Esophagus muscularis mucosa (tissue), 4 donors: ENCODE data around the gene DCAF4. TPM values are rescaled to one million over a fixed set of nuclear protein-coding genes. Genes with fewer than 3 reads are reported as not detected.

ENCODE experiments used
- DNase-seq: peaks from one replicate; pipeline ENCODE4 v3.0.0-alpha.2; 2017; ENCODE audit errors: extremely low spot score
- H3K27ac ChIP-seq, 4 donors: fragments of 200-600 bp; sonication (generic); replicated peaks in 1 of 4; 1 replicate in 3 of 4; 2 replicates in 1 of 4; pipeline ENCODE4 v1.5.1; 2016 to 2019; ENCODE audit warnings: mild to moderate bottlenecking in 1 of 4
- H3K27me3 ChIP-seq, 4 donors: fragments of 200-600 bp; sonication (generic); one replicate each; pipeline versions ENCODE4 v1.5.1 to v1.6.0; 2016 to 2019
- H3K36me3 ChIP-seq, 4 donors: fragments of 200-600 bp; sonication (generic); one replicate each; pipeline ENCODE4 v1.5.1; 2016 to 2019
- H3K4me1 ChIP-seq, 4 donors: fragments of 200-600 bp; sonication (generic); one replicate each; pipeline ENCODE4 v1.5.1; 2016 to 2019
- H3K4me3 ChIP-seq, 4 donors: fragments of 200-600 bp; sonication (generic); 1 replicate in 2 of 4; 2 replicates in 2 of 4; pipeline ENCODE4 v1.5.1; 2016 to 2019; ENCODE audit warnings: mild to moderate bottlenecking in 4 of 4, moderate library complexity in 1 of 4
- H3K9me3 ChIP-seq, 4 donors: fragments of 200-600 bp; sonication (generic); 1 replicate in 3 of 4; 2 replicates in 1 of 4; pipeline ENCODE4 v1.5.1; 2016 to 2019
- CTCF ChIP-seq, 3 experiments: fragments of 200-600 bp in 2 of 3; fragments of 450-650 bp in 1 of 3; sonication (generic) in 2 of 3; IDR thresholded peaks; one replicate each; pipeline ENCODE4 v1.5.1; 2017 to 2019; ENCODE audit warnings: antibody characterized with exemption in 3 of 3, mild to moderate bottlenecking in 2 of 3, moderate library complexity in 1 of 3
- EP300 ChIP-seq: sonication (generic); formaldehyde crosslinking; IDR thresholded peaks from one replicate; pipeline ENCODE4 v1.6.1; 2017; ENCODE audit warnings: antibody characterized with exemption
- POLR2A ChIP-seq: fragments of 450-650 bp; IDR thresholded peaks from one replicate; pipeline ENCODE4 v1.6.1; 2017; ENCODE audit warnings: antibody characterized with exemption, moderate library complexity, mild to moderate bottlenecking, low read depth
- POLR2AphosphoS5 ChIP-seq, 2 donors: sonication (generic); formaldehyde crosslinking; IDR thresholded peaks; one replicate each; pipeline ENCODE4 v1.6.1; 2017; ENCODE audit warnings: antibody characterized with exemption in 2 of 2
- WGBS: methylation state at CpG from one replicate; pipeline ENCODE4 v1.1.5; 2018; 5-methylcytosine and 5-hydroxymethylcytosine counted together
- intact Hi-C: fragments of 100-400 bp; cut with DNase I; formaldehyde crosslinking; loops from one replicate; pipeline ENCODE4 v1.15.1; 2023
- total RNA-seq, 4 donors: library from RNA; depleted of rRNA; stranded (reverse); fragments of >200 nt; gene quantifications; one replicate each; pipeline versions ENCODE4 v1.1.0 to v1.2.1, GENCODE V29; 2016

The DCAF4 gene
- total RNA-seq, 4 donors from 2014 or later = 10.9 to 18.7 (median 14.7) TPM

- Histone ChIP-seq H3K36me3 (peaks cover 32 to 93% (median 64%) of the 10 kb centered on the region in 4 donors), H3K27me3 (no peaks in the 10 kb centered on the region), H3K9me3 (no peaks in the 10 kb centered on the region), H3K27ac (no peak overlapping the region), H3K4me3 (no peak overlapping the region), H3K4me1 (no peaks in the 10 kb centered on the region)
- 88% methylated on average over 13 of the region's 14 CpGs for WGBS
- intact Hi-C loops = no loop called here
- TF ChIP-seq POLR2A (no peak), CTCF (IDR thresholded peaks at IDR 0.05) (no peak), POLR2AphosphoS5 (IDR thresholded peaks at IDR 0.05) (no peak), EP300 (no peak)
- no peak for DNase-seq
These were observed 16.7 kb downstream of the DCAF4 start for GRCh38 chr14:72942934-72943333.

- peaks cover 26 to 88% (median 58%) of the 10 kb centered on the region in 4 donors for H3K36me3 ChIP-seq
- DNase-seq = no peak
- 89% methylated on average over 12 of the region's 13 CpGs for WGBS
- H3K27ac ChIP-seq = no peak overlapping the region
- TF ChIP-seq POLR2A (no peak), CTCF (IDR thresholded peaks at IDR 0.05) (no peak), POLR2AphosphoS5 (IDR thresholded peaks at IDR 0.05) (no peak)
- H3K4me3 ChIP-seq = no peak overlapping the region
- H3K4me1 ChIP-seq = no peaks in the 10 kb centered on the region
- H3K27me3 ChIP-seq = no peaks in the 10 kb centered on the region
- no peaks in the 10 kb centered on the region for H3K9me3 ChIP-seq
- intact Hi-C loops = no loop called here
These were observed 17.7 kb downstream of the DCAF4 start for GRCh38 chr14:72943876-72944430.

GRCh38 chr14:72945356-72946027 lies 19.2 kb downstream of the DCAF4 start:
- H3K27ac ChIP-seq = no peak overlapping the region
- WGBS = 96% methylated on average over 12 of the region's 13 CpGs
- peaks cover 26 to 76% (median 49%) of the 10 kb centered on the region in 4 donors for H3K36me3 ChIP-seq
- intact Hi-C loops = no loop called here
- no peaks in the 10 kb centered on the region for H3K4me1 ChIP-seq
- no peaks in the 10 kb centered on the region for H3K27me3 ChIP-seq
- no peak overlapping the region for H3K4me3 ChIP-seq
- no peak for DNase-seq
- TF ChIP-seq POLR2AphosphoS5 (IDR thresholded peaks at IDR 0.05) = no peak
- no peak for TF ChIP-seq POLR2A
- no peak for TF ChIP-seq CTCF (IDR thresholded peaks at IDR 0.05)
- no peak for TF ChIP-seq EP300
- H3K9me3 ChIP-seq = no peaks in the 10 kb centered on the region

- TF ChIP-seq CTCF (IDR thresholded peaks at IDR 0.05) (no peak), POLR2AphosphoS5 (IDR thresholded peaks at IDR 0.05) (no peak), POLR2A (no peak), EP300 (no peak)
- Histone ChIP-seq H3K4me1 (no peaks in the 10 kb centered on the region), H3K27me3 (no peaks in the 10 kb centered on the region), H3K27ac (no peak overlapping the region), H3K4me3 (no peak overlapping the region), H3K9me3 (no peaks in the 10 kb centered on the region), H3K36me3 (peaks cover 18 to 75% (median 44%) of the 10 kb centered on the region in 4 donors)
- 91% methylated on average over 8 of the region's 8 CpGs for WGBS
- intact Hi-C loops = no loop called here
- no peak for DNase-seq
These were observed 20.2 kb downstream of the DCAF4 start for GRCh38 chr14:72946491-72946890.
